GM19099 (cell line): ENCODE results near the gene CDIPT.

Experiments
- POLR2A ChIP-seq: IDR thresholded peaks from 3 replicates; pipeline ENCODE4 v1.6.1; 2011; ENCODE audit warnings: low read depth; ENCODE audit not compliant: insufficient read length; ENCODE audit errors: extremely low read depth

The CDIPT gene

DNA sequence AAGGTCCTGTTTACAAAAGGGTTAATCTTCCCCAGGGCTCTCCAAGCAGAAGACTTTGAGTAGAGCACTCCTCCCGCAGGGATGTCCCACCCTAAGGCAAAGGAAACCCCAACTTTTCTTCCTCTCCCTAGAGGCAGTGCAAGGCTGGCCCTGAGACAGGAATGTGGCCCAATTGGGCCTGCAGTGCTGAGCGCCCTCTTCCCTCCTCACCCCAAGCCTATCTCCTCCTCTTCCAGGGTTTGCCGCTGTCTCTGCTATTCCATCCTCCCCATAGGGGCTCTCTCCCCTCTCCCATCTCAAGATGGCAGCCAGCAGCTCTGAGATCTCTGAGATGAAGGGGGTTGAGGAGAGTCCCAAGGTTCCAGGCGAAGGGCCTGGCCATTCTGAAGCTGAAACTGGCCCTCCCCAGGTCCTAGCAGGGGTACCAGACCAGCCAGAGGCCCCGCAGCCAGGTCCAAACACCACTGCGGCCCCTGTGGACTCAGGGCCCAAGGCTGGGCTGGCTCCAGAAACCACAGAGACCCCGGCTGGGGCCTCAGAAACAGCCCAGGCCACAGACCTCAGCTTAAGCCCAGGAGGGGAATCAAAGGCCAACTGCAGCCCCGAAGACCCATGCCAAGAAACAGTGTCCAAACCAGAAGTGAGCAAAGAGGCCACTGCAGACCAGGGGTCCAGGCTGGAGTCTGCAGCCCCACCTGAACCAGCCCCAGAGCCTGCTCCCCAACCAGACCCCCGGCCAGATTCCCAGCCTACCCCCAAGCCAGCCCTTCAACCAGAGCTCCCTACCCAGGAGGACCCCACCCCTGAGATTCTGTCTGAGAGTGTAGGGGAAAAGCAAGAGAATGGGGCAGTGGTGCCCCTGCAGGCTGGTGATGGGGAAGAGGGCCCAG, 50.0 kb downstream of the CDIPT start:
- no peak for TF ChIP-seq POLR2A

DNA sequence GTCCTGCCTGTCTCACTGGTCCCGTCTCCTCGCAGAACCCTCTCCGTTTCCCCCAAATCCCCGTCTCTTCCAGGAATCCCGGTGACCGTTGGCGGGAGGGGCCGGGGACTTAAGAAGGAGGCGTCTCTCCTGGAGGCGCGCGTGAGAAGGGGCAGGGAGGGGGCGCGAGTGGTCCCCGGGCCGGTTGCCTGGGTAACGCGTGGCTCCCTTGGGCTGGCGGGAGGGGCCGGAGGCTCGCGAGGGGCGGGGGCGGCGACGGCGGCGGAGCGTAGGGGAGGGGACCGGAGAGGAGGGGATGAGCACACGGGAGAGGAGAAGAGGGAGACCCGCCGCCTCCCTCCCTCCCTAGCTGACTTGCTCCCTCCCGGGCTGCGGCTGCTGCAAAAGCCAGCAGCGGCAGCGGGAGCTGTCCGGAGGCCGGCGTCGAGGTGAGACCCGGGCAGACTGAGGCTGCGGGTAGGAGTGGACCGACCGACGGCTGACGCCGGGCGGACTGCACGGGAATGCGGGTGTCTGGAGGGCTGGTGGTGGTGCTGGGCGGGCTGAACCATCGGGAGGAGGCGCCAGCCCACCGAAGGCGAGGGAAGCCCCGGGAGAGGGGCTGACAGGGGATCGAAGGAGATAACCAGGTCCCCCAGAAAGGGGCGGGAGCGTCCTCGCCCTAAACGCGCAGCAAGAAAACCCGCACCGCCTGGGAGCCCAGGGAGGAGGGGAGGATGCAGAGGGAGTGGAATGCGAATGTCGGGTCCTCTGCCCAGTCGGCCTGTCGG, 50.9 kb downstream of the CDIPT start, which contains the start of gene PRRT2:
Gene PRRT2, plus strand, starts transcription at position 298 of the 770 bp plus-strand sequence. CDS start 862 bp downstream, outside the sequence.
- no peak for TF ChIP-seq POLR2A

DNA sequence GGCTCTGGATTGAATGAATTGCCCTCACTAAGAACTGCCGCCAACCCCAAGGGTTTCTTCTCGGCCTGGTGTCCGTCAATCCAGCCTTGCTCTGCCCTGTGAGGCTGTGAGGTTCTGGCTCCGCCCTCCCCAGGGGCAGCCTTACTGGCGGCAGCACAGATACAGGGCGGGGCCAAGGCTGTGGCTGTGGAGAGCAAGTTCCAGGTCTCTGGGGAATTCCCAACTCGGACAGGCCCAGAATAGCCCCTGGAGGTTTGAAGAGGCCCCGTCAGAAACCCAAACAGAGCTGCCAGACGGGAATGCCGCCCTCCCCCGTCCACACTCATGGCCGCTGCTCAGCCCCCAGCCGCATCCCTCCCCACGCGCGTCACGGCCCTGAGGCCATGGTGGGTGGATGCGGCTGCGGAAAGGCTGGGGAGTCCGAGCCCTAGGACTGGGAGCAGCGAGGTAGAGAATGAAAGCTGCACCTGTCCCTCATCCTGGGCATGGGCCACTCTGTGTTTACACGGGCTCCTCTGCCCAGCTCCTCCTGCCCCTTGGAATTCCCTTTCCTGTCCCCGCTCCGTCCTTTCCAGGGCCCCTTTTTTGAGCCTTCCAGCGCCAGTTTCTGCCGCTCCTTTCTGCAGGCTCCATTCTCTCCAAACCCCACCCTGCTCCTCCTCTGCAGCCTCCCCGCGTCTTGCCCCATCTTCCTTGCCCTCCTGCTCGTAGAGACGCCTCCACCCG, 51.7 kb downstream of the CDIPT start:
- TF ChIP-seq POLR2A: peak; percentile 12

DNA sequence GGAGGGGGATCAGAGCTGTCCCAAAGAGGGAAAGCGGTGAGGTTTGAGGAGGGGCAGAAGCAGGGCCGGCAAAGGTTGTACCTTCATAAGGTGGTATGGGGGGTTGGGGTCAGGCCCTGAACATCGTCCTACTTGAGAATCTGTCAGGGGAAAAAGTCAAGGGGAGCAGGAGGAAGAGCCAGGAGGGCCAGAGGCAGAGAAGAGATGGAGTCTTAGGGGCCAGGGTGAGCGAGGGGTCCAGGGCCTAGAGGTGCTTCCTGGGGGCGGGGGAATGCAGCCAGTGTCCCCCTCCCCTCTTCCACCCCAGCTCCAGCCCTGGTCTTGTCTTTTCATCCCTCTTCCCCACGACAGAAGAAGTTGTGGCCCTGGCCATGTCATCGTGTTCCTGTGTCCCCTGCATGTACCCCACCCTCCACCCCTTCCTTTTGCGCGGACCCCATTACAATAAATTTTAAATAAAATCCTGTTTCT, 52.3 kb downstream of the CDIPT start:
- no peak for TF ChIP-seq POLR2A

GRCh38 chr16:29809850-29810698, 53.0 kb downstream of the CDIPT start:
- TF ChIP-seq POLR2A: no peak

DNA sequence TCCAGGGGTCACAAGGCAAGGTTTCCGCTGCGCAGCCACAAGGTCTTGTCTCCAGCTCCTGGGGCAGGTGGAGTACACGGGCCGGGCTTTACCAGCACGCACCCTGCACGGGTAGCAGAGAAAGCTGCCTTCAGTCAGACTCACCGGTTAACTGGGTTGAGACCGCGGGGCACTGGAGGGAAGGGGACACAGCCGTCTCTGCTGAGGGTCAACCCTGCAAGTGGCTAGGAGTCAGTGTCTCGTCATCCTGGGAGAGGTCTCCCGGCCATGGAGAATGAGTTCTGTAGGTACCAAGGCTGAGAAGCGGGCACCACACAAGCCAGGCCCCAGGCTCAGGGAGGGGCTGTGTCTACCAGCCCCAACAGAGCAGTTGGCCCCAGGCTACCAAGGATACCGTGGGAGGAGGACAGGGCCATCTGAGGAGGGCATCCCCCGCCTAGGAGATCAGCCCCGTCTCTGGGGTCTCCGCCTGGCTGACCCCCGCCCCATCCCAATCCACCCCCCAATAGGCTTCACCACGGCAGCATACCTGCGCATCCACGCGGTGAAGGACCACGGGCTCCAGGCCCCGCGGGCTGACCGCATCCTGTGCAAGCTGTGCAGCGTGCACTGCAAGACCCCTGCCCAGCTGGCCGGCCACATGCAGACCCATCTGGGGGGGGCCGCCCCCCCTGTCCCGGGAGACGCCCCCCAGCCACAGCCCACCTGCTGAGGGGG, 53.8 kb downstream of the CDIPT start:
- TF ChIP-seq POLR2A: no peak
